RPMI8226 (cell line): ENCODE results near the gene NCAPH2.

Experiments used
- DNase-seq: peaks from one replicate; pipeline ENCODE4 v3.0.0-alpha.2; 2015

NCAPH2 gene

GRCh38 chr22:50507991-50508884, at the start of gene NCAPH2:
NCAPH2 (plus strand) TSS chr22:50508224; CDS start chr22:50508338, 114 bp downstream.
- peak; percentile 99 for DNase-seq

- no peak for DNase-seq
Measured at GRCh38 chr22:50459016-50459415, 49.0 kb upstream of the NCAPH2 start.

- no peak for DNase-seq
Measured at GRCh38 chr22:50459496-50460140, 48.4 kb upstream of the NCAPH2 start.

GRCh38 chr22:50460938-50461337, 47.1 kb upstream of the NCAPH2 start:
- no peak for DNase-seq

GRCh38 chr22:50461536-50461935, 46.5 kb upstream of the NCAPH2 start:
- DNase-seq, result no peak

- no peak for DNase-seq
Measured at GRCh38 chr22:50461979-50462540, 46.0 kb upstream of the NCAPH2 start.

GRCh38 chr22:50463188-50463900, 44.7 kb upstream of the NCAPH2 start:
- DNase-seq, result no peak

GRCh38 chr22:50464451-50464850, 43.6 kb upstream of the NCAPH2 start:
- no peak for DNase-seq

GRCh38 chr22:50465066-50465930, 42.7 kb upstream of the NCAPH2 start:
- no peak for DNase-seq

- DNase-seq, result no peak
Measured at GRCh38 chr22:50467341-50467740, 40.7 kb upstream of the NCAPH2 start.

GRCh38 chr22:50467773-50468440, 40.1 kb upstream of the NCAPH2 start:
- DNase-seq, result no peak

GRCh38 chr22:50468626-50469025, 39.4 kb upstream of the NCAPH2 start:
- no peak for DNase-seq

- DNase-seq, result peak; percentile 98
Measured at GRCh38 chr22:50469377-50470305, 38.4 kb upstream of the NCAPH2 start.

- DNase-seq, result peak; percentile 75
Measured at GRCh38 chr22:50470491-50470890, 37.5 kb upstream of the NCAPH2 start.

- no peak for DNase-seq
Measured at GRCh38 chr22:50471197-50471847, 36.7 kb upstream of the NCAPH2 start.

- DNase-seq, result no peak
Measured at GRCh38 chr22:50471962-50472361, 36.1 kb upstream of the NCAPH2 start.

- peak; percentile 67 for DNase-seq
Measured at GRCh38 chr22:50473088-50473487, 34.9 kb upstream of the NCAPH2 start.

- peak; percentile 48 for DNase-seq
Measured at GRCh38 chr22:50473855-50474671, 34.0 kb upstream of the NCAPH2 start.
